K562 treated with DMSO at 1 percent for 24 hours (cell line): Measurements from ENCODE around the gene PSORS1C2. TPM values are rescaled to one million over a fixed set of nuclear protein-coding genes. Genes with fewer than 3 reads are reported as not detected.

Experiments used
- total RNA-seq: library from RNA; unstranded; fragments of 300-600 nt; gene quantifications from 2 replicates; pipeline ENCODE4 v1.2.3, GENCODE V29; 2022; ENCODE audit warnings: low read depth; ENCODE audit not compliant: insufficient read depth

The PSORS1C2 gene
- total RNA-seq, result not detected in 2 replicates

GRCh38 chr6:31138982-31139381, at the start of gene PSORS1C2:
PSORS1C2 (minus strand) TSS chr6:31139066; CDS start chr6:31139026, 40 bp downstream.

GRCh38 chr6:31170600-31170881, 31.7 kb upstream of the PSORS1C2 start, which contains the start of gene POU5F1:
POU5F1 (minus strand) TSS chr6:31170682; CDS start chr6:31170620, 62 bp downstream.

GRCh38 chr6:31158140-31158862, 19.4 kb upstream of the PSORS1C2 start, which contains the start of gene TCF19:
TCF19 (plus strand) TSS chr6:31158589; CDS start chr6:31159470, 881 bp downstream.

DNA sequence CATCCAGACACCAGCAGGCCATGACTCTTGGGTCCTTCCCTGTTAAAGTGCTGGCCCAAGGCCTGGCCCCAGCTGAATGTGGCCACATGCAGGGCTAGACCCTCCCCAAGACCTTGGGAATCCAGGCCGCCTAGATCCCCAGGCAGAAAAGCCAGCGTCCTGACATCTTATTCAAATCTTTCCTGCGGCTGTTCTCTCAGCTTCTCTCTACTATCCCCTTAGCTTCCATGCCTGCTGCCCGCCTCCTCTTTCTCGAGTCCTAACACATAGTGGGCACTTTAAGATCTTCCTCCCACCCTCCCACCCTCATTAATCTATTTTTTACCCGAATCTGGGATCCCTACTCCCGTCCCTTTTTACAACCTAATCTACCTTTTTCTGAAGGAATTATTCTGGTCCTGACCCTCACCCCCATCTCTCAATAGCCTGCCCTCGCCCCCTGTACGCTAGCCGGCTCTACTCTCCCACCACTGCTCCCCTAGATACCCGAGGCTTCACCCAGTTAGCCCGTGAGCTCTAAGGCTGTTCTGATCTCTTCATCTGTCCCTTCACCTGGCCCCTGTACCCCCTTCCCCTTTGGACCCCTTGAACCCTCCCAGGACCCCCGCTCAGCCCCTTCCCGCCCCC, 18.8 kb upstream of the PSORS1C2 start, which contains the start of gene CCHCR1:
TSS of gene CCHCR1 (minus strand) at position 290 of the 627 bp plus-strand sequence. CDS start at position 88, 202 bp downstream.

GRCh38 chr6:31120151-31120915, 18.5 kb downstream of the PSORS1C2 start, which contains the start of gene CDSN:
CDSN (minus strand) TSS chr6:31120446; CDS start chr6:31120419, 27 bp downstream.

DNA sequence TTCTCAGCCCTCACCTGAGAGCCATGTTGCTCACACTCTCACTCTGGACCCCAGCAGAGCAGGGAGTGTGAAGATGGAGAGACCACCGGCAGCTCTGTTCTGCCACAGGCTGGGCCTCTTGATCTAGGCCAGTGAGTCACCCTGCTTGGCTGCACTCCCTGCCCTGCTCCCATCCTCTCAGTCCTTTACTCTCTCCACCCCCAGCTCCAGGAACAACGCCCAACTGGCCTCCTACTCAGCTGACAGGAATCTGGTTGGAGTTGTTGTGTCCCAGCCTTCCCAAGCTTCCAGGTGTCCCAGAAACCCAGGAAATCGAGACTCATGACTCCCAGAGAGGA, 24.4 kb downstream of the PSORS1C2 start, which contains the start of gene PSORS1C1:
TSS of gene PSORS1C1 (plus strand) at position 260 of the 338 bp plus-strand sequence. CDS start 14,833 bp downstream, outside the sequence.

GRCh38 chr6:31112478-31112877, 26.4 kb downstream of the PSORS1C2 start, which contains the start of gene C6orf15:
C6orf15 (minus strand) TSS chr6:31112575; CDS start chr6:31112555, 20 bp downstream.

Other genes starting within 250 kb of the PSORS1C2 start
- 43.0 and 44.3 TPM in 2 replicates for gene GTF2H4, start 230.9 kb downstream of the PSORS1C2 start, total RNA-seq
- gene VARS2, start 224.8 kb downstream of the PSORS1C2 start, total RNA-seq, result 59.2 and 63.7 TPM in 2 replicates
- not detected in 2 replicates for gene SFTA2, start 206.9 kb downstream of the PSORS1C2 start, total RNA-seq
- 0.05 TPM in 1 of 2 replicates, not detected in the other for gene MUCL3, start 198.1 kb downstream of the PSORS1C2 start, total RNA-seq
- not detected in 2 replicates for gene MUC21, start 155.3 kb downstream of the PSORS1C2 start, total RNA-seq
- not detected in 2 replicates for gene MUC22, start 128.6 kb downstream of the PSORS1C2 start, total RNA-seq
- not detected in 2 replicates for gene C6orf15, start 26.5 kb downstream of the PSORS1C2 start, total RNA-seq
- gene PSORS1C1, start 24.3 kb downstream of the PSORS1C2 start, total RNA-seq, result not detected in 2 replicates
- not detected in 2 replicates for gene CDSN, start 18.6 kb downstream of the PSORS1C2 start, total RNA-seq
- gene CCHCR1, start 18.7 kb upstream of the PSORS1C2 start, total RNA-seq, result 39.6 and 47.7 TPM in 2 replicates
- 72.6 and 76.1 TPM in 2 replicates for gene TCF19, start 19.5 kb upstream of the PSORS1C2 start, total RNA-seq
- 0.91 and 1.3 TPM in 2 replicates for gene POU5F1, start 31.6 kb upstream of the PSORS1C2 start, total RNA-seq
- gene HLA-C, start 133.0 kb upstream of the PSORS1C2 start, total RNA-seq, result 36.6 and 38.4 TPM in 2 replicates
- 11.8 and 12.1 TPM in 2 replicates for gene HLA-B, start 218.1 kb upstream of the PSORS1C2 start, total RNA-seq